ENCODE data around the gene CADM1.

GRCh38 chr11:115155320-115155719 is 348.9 kb downstream of the CADM1 start:
- no peak for TF ChIP-seq POLR2AphosphoS5 (IDR thresholded peaks at IDR 0.05; ENCODE audit: low read depth)
- TF ChIP-seq, protein P1, sequence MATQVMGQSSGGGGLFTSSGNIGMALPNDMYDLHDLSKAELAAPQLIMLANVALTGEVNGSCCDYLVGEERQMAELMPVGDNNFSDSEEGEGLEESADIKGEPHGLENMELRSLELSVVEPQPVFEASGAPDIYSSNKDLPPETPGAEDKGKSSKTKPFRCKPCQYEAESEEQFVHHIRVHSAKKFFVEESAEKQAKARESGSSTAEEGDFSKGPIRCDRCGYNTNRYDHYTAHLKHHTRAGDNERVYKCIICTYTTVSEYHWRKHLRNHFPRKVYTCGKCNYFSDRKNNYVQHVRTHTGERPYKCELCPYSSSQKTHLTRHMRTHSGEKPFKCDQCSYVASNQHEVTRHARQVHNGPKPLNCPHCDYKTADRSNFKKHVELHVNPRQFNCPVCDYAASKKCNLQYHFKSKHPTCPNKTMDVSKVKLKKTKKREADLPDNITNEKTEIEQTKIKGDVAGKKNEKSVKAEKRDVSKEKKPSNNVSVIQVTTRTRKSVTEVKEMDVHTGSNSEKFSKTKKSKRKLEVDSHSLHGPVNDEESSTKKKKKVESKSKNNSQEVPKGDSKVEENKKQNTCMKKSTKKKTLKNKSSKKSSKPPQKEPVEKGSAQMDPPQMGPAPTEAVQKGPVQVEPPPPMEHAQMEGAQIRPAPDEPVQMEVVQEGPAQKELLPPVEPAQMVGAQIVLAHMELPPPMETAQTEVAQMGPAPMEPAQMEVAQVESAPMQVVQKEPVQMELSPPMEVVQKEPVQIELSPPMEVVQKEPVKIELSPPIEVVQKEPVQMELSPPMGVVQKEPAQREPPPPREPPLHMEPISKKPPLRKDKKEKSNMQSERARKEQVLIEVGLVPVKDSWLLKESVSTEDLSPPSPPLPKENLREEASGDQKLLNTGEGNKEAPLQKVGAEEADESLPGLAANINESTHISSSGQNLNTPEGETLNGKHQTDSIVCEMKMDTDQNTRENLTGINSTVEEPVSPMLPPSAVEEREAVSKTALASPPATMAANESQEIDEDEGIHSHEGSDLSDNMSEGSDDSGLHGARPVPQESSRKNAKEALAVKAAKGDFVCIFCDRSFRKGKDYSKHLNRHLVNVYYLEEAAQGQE (IDR thresholded peaks at IDR 0.05; ENCODE audit: unreplicated experiment): no peak
- TF ChIP-seq, protein P2, sequence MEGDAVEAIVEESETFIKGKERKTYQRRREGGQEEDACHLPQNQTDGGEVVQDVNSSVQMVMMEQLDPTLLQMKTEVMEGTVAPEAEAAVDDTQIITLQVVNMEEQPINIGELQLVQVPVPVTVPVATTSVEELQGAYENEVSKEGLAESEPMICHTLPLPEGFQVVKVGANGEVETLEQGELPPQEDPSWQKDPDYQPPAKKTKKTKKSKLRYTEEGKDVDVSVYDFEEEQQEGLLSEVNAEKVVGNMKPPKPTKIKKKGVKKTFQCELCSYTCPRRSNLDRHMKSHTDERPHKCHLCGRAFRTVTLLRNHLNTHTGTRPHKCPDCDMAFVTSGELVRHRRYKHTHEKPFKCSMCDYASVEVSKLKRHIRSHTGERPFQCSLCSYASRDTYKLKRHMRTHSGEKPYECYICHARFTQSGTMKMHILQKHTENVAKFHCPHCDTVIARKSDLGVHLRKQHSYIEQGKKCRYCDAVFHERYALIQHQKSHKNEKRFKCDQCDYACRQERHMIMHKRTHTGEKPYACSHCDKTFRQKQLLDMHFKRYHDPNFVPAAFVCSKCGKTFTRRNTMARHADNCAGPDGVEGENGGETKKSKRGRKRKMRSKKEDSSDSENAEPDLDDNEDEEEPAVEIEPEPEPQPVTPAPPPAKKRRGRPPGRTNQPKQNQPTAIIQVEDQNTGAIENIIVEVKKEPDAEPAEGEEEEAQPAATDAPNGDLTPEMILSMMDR (conservative IDR thresholded peaks at IDR 0.05; ENCODE audit: low read depth in 2 of 2): no peak
